Left lung (tissue), 10 donors: Measurements from ENCODE around the gene ANKS1A. TPM values are rescaled to one million over a fixed set of nuclear protein-coding genes. Genes with fewer than 3 reads are reported as not detected.

Experiments
- ATAC-seq: fragments of 200-7000 bp; cut with Tn5 transposase; one replicate; pipeline ENCODE4 v1.9.1; 2020; ENCODE audit warnings: moderate library complexity
- DNase-seq, 4 donors: peaks; one replicate each; pipeline ENCODE4 v3.0.0-alpha.2; 2013 to 2020
- H3K27ac ChIP-seq, 2 donors: fragments of 200-600 bp; sonication (generic) in 1 of 2; one replicate each; pipeline versions ENCODE4 v1.5.0 to v1.8.0; 2020 to 2021
- H3K27me3 ChIP-seq, 2 donors: fragments of 200-600 bp; sonication (generic) in 1 of 2; one replicate each; pipeline versions ENCODE4 v1.5.0 to v1.8.0; 2020 to 2021
- H3K36me3 ChIP-seq, 2 donors: fragments of 200-600 bp; sonication (generic) in 1 of 2; one replicate each; pipeline versions ENCODE4 v1.5.0 to v1.8.0; 2020 to 2021
- H3K4me1 ChIP-seq, 2 donors: fragments of 200-600 bp; one replicate each; pipeline ENCODE4 v1.8.0; 2021
- H3K4me3 ChIP-seq, 2 donors: fragments of 200-600 bp; sonication (generic) in 1 of 2; one replicate each; pipeline versions ENCODE4 v1.5.0 to v1.8.0; 2020 to 2021; ENCODE audit warnings: mild to moderate bottlenecking in 1 of 2
- H3K9me3 ChIP-seq, 2 donors: fragments of 200-600 bp; sonication (generic) in 1 of 2; one replicate each; pipeline versions ENCODE4 v1.5.0 to v1.8.0; 2020 to 2021
- intact Hi-C, 2 donors: fragments of 100-400 bp; cut with DNase I; formaldehyde crosslinking; loops; one replicate each; pipeline versions ENCODE4 v1.11.2 to v1.14.2; 2022
- polyA plus RNA-seq, 6 donors: library from polyadenylated mRNA; unstranded; fragments of 120-200 nt; gene quantifications; one replicate each; pipeline ENCODE4 v1.2.1, GENCODE V29; 2013; ENCODE audit not compliant: insufficient read length in 6 of 6
- total RNA-seq, 2 donors: library from RNA; stranded (reverse); fragmentation: NEBNext Ultra II Directional; extraction: Animal tissue kit (Norgen Biotek cat#: 25700); gene quantifications; one replicate each; pipeline ENCODE4 v1.2.1, GENCODE V29; 2021
- TF ChIP-seq, protein P1 (sequence below), 2 donors: fragments of 200-600 bp; sonication (generic) in 1 of 2; IDR thresholded peaks; one replicate each; pipeline versions ENCODE4 v1.5.0 to v1.8.0; 2021; ENCODE audit warnings: antibody characterized with exemption in 2 of 2
- donor health status: DM: no; HTN: yes; CAD: no.
- donor health status: DM: no; HTN: no; CAD: no.

ANKS1A gene
- total and polyA plus RNA-seq, 8 donors, result 23.0 to 45.4 (median 26.4) TPM

DNA sequence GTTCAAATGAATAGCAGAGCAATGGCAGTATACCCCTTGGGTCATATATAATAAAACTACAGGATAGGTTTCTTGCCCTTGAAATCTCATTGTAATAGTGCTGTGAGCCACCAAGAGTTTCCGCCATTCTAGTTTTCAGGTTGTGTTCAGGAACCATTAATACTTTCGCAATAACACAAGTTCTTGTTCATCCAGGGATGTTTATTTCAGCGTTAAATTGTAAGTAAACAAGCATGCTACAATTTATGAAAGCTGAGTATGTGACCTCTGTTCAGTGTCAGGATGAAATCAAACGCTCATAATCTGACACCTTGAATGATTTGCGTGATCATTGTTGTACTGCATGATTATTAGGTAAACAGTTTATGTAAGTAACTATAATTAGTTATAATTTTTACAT lies 22.8 kb downstream of the ANKS1A start:
- TF ChIP-seq, protein P1, sequence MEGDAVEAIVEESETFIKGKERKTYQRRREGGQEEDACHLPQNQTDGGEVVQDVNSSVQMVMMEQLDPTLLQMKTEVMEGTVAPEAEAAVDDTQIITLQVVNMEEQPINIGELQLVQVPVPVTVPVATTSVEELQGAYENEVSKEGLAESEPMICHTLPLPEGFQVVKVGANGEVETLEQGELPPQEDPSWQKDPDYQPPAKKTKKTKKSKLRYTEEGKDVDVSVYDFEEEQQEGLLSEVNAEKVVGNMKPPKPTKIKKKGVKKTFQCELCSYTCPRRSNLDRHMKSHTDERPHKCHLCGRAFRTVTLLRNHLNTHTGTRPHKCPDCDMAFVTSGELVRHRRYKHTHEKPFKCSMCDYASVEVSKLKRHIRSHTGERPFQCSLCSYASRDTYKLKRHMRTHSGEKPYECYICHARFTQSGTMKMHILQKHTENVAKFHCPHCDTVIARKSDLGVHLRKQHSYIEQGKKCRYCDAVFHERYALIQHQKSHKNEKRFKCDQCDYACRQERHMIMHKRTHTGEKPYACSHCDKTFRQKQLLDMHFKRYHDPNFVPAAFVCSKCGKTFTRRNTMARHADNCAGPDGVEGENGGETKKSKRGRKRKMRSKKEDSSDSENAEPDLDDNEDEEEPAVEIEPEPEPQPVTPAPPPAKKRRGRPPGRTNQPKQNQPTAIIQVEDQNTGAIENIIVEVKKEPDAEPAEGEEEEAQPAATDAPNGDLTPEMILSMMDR (IDR thresholded peaks at IDR 0.05), result no peak
- Histone ChIP-seq H3K36me3 (no peaks in the 10 kb centered on the region), H3K4me1 (peaks cover 0 to 16% of the 10 kb centered on the region in 2 donors), H3K27me3 (no peaks in the 10 kb centered on the region), H3K27ac (no peak overlapping the region), H3K9me3 (no peaks in the 10 kb centered on the region), H3K4me3 (no peak overlapping the region)
- intact Hi-C loops, result no loop called here
- no peak for ATAC-seq
- no peak for DNase-seq

- H3K9me3 ChIP-seq, result no peaks in the 10 kb centered on the region
- TF ChIP-seq, protein P1 (IDR thresholded peaks at IDR 0.05), result no peak
- peaks cover 0 to 11% of the 10 kb centered on the region in 2 donors for H3K4me1 ChIP-seq
- no peak overlapping the region for H3K4me3 ChIP-seq
- H3K36me3 ChIP-seq, result no peaks in the 10 kb centered on the region
- H3K27me3 ChIP-seq, result no peaks in the 10 kb centered on the region
- no peak overlapping the region for H3K27ac ChIP-seq
- DNase-seq, result no peak
- intact Hi-C loops, result no loop called here
- no peak for ATAC-seq
Observed at GRCh38 chr6:34912715-34913464, 23.8 kb downstream of the ANKS1A start.

- Histone ChIP-seq H3K4me1 (peaks cover 0 to 11% of the 10 kb centered on the region in 2 donors), H3K9me3 (no peaks in the 10 kb centered on the region), H3K36me3 (peaks cover 0 to 4% of the 10 kb centered on the region in 2 donors), H3K4me3 (no peak overlapping the region), H3K27me3 (no peaks in the 10 kb centered on the region), H3K27ac (no peak overlapping the region)
- no peak for ATAC-seq
- DNase-seq, result no peak
- TF ChIP-seq, protein P1 (IDR thresholded peaks at IDR 0.05), result no peak
- intact Hi-C loops, result no loop called here
Observed at GRCh38 chr6:34914358-34914757, 25.3 kb downstream of the ANKS1A start.

- peaks cover 0 to 11% of the 10 kb centered on the region in 2 donors for H3K4me1 ChIP-seq
- DNase-seq, result no peak
- peaks cover 0 to 4% of the 10 kb centered on the region in 2 donors for H3K36me3 ChIP-seq
- H3K9me3 ChIP-seq, result no peaks in the 10 kb centered on the region
- H3K4me3 ChIP-seq, result no peak overlapping the region
- H3K27me3 ChIP-seq, result no peaks in the 10 kb centered on the region
- TF ChIP-seq, protein P1 (IDR thresholded peaks at IDR 0.05), result no peak
- H3K27ac ChIP-seq, result no peak overlapping the region
- ATAC-seq, result no peak
- intact Hi-C loops, result no loop called here
Observed at GRCh38 chr6:34916348-34916967, 27.4 kb downstream of the ANKS1A start.

GRCh38 chr6:34917626-34918285 lies 28.7 kb downstream of the ANKS1A start:
- Histone ChIP-seq H3K36me3 (peaks cover 0 to 4% of the 10 kb centered on the region in 2 donors), H3K27ac (no peak overlapping the region), H3K27me3 (no peaks in the 10 kb centered on the region), H3K4me3 (no peak overlapping the region), H3K9me3 (no peaks in the 10 kb centered on the region), H3K4me1 (peaks cover 0 to 5% of the 10 kb centered on the region in 2 donors)
- intact Hi-C loops, result no loop called here
- no peak for ATAC-seq
- TF ChIP-seq, protein P1 (IDR thresholded peaks at IDR 0.05), result no peak
- DNase-seq, result no peak
